Gastroesophageal sphincter (tissue), 3 donors: ENCODE results near the gene PARK7.

ENCODE experiments used
- CTCF ChIP-seq, 4 experiments: fragments of 200-600 bp in 2 of 4; fragments of 450-650 bp in 2 of 4; sonication (generic) in 1 of 4; IDR thresholded peaks; one replicate each; pipeline ENCODE4 v1.5.1; 2017 to 2019; ENCODE audit warnings: antibody characterized with exemption in 4 of 4, mild to moderate bottlenecking in 2 of 4, moderate library complexity in 2 of 4
- EP300 ChIP-seq: sonication (generic); formaldehyde crosslinking; IDR thresholded peaks from one replicate; pipeline ENCODE4 v1.6.1; 2017; ENCODE audit warnings: antibody characterized with exemption, mild to moderate bottlenecking
- POLR2AphosphoS5 ChIP-seq: sonication (generic); formaldehyde crosslinking; IDR thresholded peaks from one replicate; pipeline ENCODE4 v1.6.1; 2017; ENCODE audit warnings: antibody characterized with exemption

DNA sequence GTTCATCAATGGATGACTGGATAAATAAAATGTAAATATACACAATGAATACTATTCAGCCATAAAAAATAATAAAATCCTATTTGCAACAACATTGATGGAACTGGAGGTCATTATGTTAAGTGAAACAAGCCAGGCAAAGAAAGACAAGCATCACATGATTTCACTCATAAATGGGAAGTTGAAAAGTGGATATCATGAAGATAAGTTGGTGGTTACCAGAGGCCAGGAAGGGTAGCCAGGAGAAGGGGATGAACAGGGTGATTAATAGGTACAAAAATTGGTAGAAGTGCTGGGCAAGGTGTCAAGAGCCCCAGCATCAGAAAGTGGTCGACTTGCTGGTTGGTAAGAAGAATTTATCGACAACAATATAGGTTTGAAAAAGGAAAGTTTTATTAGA lies 1.3 kb upstream of the PARK7 start:
- no peak for TF ChIP-seq CTCF (IDR thresholded peaks at IDR 0.05)
- TF ChIP-seq EP300, result no peak
- no peak for TF ChIP-seq POLR2AphosphoS5
